Central memory CD8-positive, alpha-beta T cell (primary cell): ENCODE measurements around the gene RNF40.

Source experiments
- ATAC-seq: fragments of 150-1000 bp; cut with Tn5 transposase; replicated peaks from 2 replicates; pipeline ENCODE4 v1.10.0; 2022; ENCODE audit warnings: mild to moderate bottlenecking, moderate FRiP score, moderate number of reproducible peaks; ENCODE audit not compliant: poor library complexity, severe bottlenecking; ENCODE audit errors: extremely low read depth
- DNase-seq, 2 donors: peaks; one replicate each; pipeline ENCODE4 v3.0.0; 2021; ENCODE audit warnings: low spot score in 2 of 2
- H3K27ac Mint-ChIP-seq: one replicate; pipeline ENCODE4 v1.8.0; 2022; ENCODE audit warnings: low read depth, mild to moderate bottlenecking, moderate library complexity, mixed read lengths
- H3K27me3 Mint-ChIP-seq: one replicate; pipeline ENCODE4 v1.8.0; 2022; ENCODE audit warnings: mixed read lengths
- H3K36me3 Mint-ChIP-seq: one replicate; pipeline ENCODE4 v1.8.0; 2022; ENCODE audit warnings: mild to moderate bottlenecking, moderate library complexity, mixed read lengths; ENCODE audit not compliant: insufficient read depth
- H3K4me1 Mint-ChIP-seq: one replicate; pipeline ENCODE4 v1.8.0; 2022; ENCODE audit warnings: mixed read lengths
- H3K4me3 Mint-ChIP-seq: one replicate; pipeline ENCODE4 v1.8.0; 2022; ENCODE audit warnings: mild to moderate bottlenecking, moderate library complexity, mixed read lengths
- H3K9me3 Mint-ChIP-seq: one replicate; pipeline ENCODE4 v1.8.0; 2022; ENCODE audit warnings: mixed read lengths

RNF40 gene

GRCh38 chr16:30773826-30774225 lies 11.7 kb downstream of the RNF40 start:
- Mint-ChIP-seq H3K4me1 (peaks cover 44% of the 10 kb centered on the region), H3K27me3 (no peaks in the 10 kb centered on the region), H3K27ac (no peak overlapping the region), H3K36me3 (peaks cover 32% of the 10 kb centered on the region), H3K4me3 (no peak overlapping the region), H3K9me3 (no peaks in the 10 kb centered on the region)
- DNase-seq (no peak), ATAC-seq (no peak)

- no peak for DNase-seq
- Mint-ChIP-seq H3K27ac (peak overlapping the region; percentile 57), H3K36me3 (peaks cover 24% of the 10 kb centered on the region), H3K4me1 (peaks cover 37% of the 10 kb centered on the region), H3K27me3 (no peaks in the 10 kb centered on the region), H3K9me3 (no peaks in the 10 kb centered on the region), H3K4me3 (peak overlapping the region; percentile 79)
- no peak for ATAC-seq
Measured at GRCh38 chr16:30774367-30775130, 12.4 kb downstream of the RNF40 start.

GRCh38 chr16:30775131-30775391 lies 12.9 kb downstream of the RNF40 start:
- no peaks in the 10 kb centered on the region for H3K27me3 Mint-ChIP-seq
- H3K27ac Mint-ChIP-seq = peak overlapping the region; percentile 57
- no peaks in the 10 kb centered on the region for H3K9me3 Mint-ChIP-seq
- H3K4me1 Mint-ChIP-seq = peaks cover 37% of the 10 kb centered on the region
- ATAC-seq (no peak), DNase-seq (no peak)
- peak overlapping the region; percentile 79 for H3K4me3 Mint-ChIP-seq
- H3K36me3 Mint-ChIP-seq = peaks cover 22% of the 10 kb centered on the region

GRCh38 chr16:30775392-30776188 lies 13.5 kb downstream of the RNF40 start:
- DNase-seq (no peak), ATAC-seq (peak; percentile 80)
- H3K27me3 Mint-ChIP-seq = no peaks in the 10 kb centered on the region
- peak overlapping the region; percentile 57 for H3K27ac Mint-ChIP-seq
- peaks cover 17% of the 10 kb centered on the region for H3K36me3 Mint-ChIP-seq
- peak overlapping the region; percentile 79 for H3K4me3 Mint-ChIP-seq
- H3K4me1 Mint-ChIP-seq = peaks cover 37% of the 10 kb centered on the region
- no peaks in the 10 kb centered on the region for H3K9me3 Mint-ChIP-seq

- Mint-ChIP-seq H3K4me3 (no peak overlapping the region), H3K4me1 (peaks cover 30% of the 10 kb centered on the region), H3K36me3 (peaks cover 10% of the 10 kb centered on the region), H3K27me3 (no peaks in the 10 kb centered on the region), H3K9me3 (no peaks in the 10 kb centered on the region), H3K27ac (no peak overlapping the region)
- ATAC-seq (no peak), DNase-seq (no peak)
Measured at GRCh38 chr16:30777591-30778297, 15.6 kb downstream of the RNF40 start.

- no peaks in the 10 kb centered on the region for H3K9me3 Mint-ChIP-seq
- no peak overlapping the region for H3K4me3 Mint-ChIP-seq
- DNase-seq (no peak), ATAC-seq (no peak)
- H3K4me1 Mint-ChIP-seq = peaks cover 23% of the 10 kb centered on the region
- H3K36me3 Mint-ChIP-seq = peaks cover 7% of the 10 kb centered on the region
- no peak overlapping the region for H3K27ac Mint-ChIP-seq
- no peaks in the 10 kb centered on the region for H3K27me3 Mint-ChIP-seq
Measured at GRCh38 chr16:30778549-30779244, 16.6 kb downstream of the RNF40 start.

GRCh38 chr16:30779596-30779995 lies 17.5 kb downstream of the RNF40 start:
- H3K27ac Mint-ChIP-seq = no peak overlapping the region
- no peaks in the 10 kb centered on the region for H3K27me3 Mint-ChIP-seq
- H3K4me3 Mint-ChIP-seq = no peak overlapping the region

GRCh38 chr16:30780021-30780420 lies 17.9 kb downstream of the RNF40 start:
- DNase-seq = no peak
- no peak for ATAC-seq
- H3K4me3 Mint-ChIP-seq = no peak overlapping the region
- H3K9me3 Mint-ChIP-seq = no peaks in the 10 kb centered on the region
- peaks cover 3% of the 10 kb centered on the region for H3K27me3 Mint-ChIP-seq
- no peak overlapping the region for H3K27ac Mint-ChIP-seq
- H3K4me1 Mint-ChIP-seq = peaks cover 17% of the 10 kb centered on the region
- peaks cover 6% of the 10 kb centered on the region for H3K36me3 Mint-ChIP-seq

More at GRCh38 chr16:30779596-30779995, 17.5 kb downstream of the RNF40 start:
- peaks cover 6% of the 10 kb centered on the region for H3K36me3 Mint-ChIP-seq
- H3K9me3 Mint-ChIP-seq = no peaks in the 10 kb centered on the region
- DNase-seq (no peak), ATAC-seq (no peak)
- H3K4me1 Mint-ChIP-seq = peaks cover 21% of the 10 kb centered on the region

GRCh38 chr16:30780549-30780948 lies 18.4 kb downstream of the RNF40 start:
- no peak for DNase-seq
- H3K9me3 Mint-ChIP-seq = no peaks in the 10 kb centered on the region
- peaks cover 8% of the 10 kb centered on the region for H3K27me3 Mint-ChIP-seq
- no peak overlapping the region for H3K27ac Mint-ChIP-seq
- H3K36me3 Mint-ChIP-seq = peaks cover 2% of the 10 kb centered on the region
- H3K4me3 Mint-ChIP-seq = no peak overlapping the region
- no peak for ATAC-seq
- peaks cover 17% of the 10 kb centered on the region for H3K4me1 Mint-ChIP-seq

- Mint-ChIP-seq H3K36me3 (peaks cover 4% of the 10 kb centered on the region), H3K9me3 (no peaks in the 10 kb centered on the region), H3K4me3 (no peak overlapping the region), H3K4me1 (peaks cover 11% of the 10 kb centered on the region), H3K27ac (no peak overlapping the region), H3K27me3 (peaks cover 23% of the 10 kb centered on the region)
- DNase-seq = no peak
- no peak for ATAC-seq
Measured at GRCh38 chr16:30782486-30783279, 20.6 kb downstream of the RNF40 start.

- Mint-ChIP-seq H3K4me3 (no peak overlapping the region), H3K27ac (no peak overlapping the region), H3K9me3 (no peaks in the 10 kb centered on the region), H3K27me3 (peaks cover 31% of the 10 kb centered on the region), H3K36me3 (peaks cover 4% of the 10 kb centered on the region), H3K4me1 (peaks cover 11% of the 10 kb centered on the region)
- ATAC-seq (no peak), DNase-seq (no peak)
Measured at GRCh38 chr16:30783280-30784109, 21.4 kb downstream of the RNF40 start.
